B cell (primary cell): ENCODE results near the gene SGPP2. TPM values are rescaled to one million over a fixed set of nuclear protein-coding genes. Genes with fewer than 3 reads are reported as not detected.

Experiments used
- ATAC-seq: fragments of 200-7000 bp; cut with Tn5 transposase; one replicate; pipeline ENCODE4 v1.10.0; 2021; ENCODE audit warnings: low read depth, mild to moderate bottlenecking, moderate number of reproducible peaks, moderate library complexity
- CTCF ChIA-PET: fragments of 350-600 bp; sonication (Branson Sonifier 250); formaldehyde crosslinking; loops from one replicate; lab custom pipeline; 2021; ENCODE audit warnings: antibody characterized with exemption, inconsistent platforms; lab: Charles Lee
- POLR2A ChIA-PET: fragments of 350-600 bp; sonication (Branson Sonifier 250); formaldehyde crosslinking; loops from one replicate; lab custom pipeline; 2021; ENCODE audit warnings: antibody characterized with exemption; lab: Charles Lee
- DNase-seq: peaks from one replicate; pipeline ENCODE4 v3.0.0; 2013
- H2AFZ ChIP-seq: 2 replicates; pipeline ENCODE4 v1.6.1; 2012; ENCODE audit warnings: mild to moderate bottlenecking, low read depth, low read length; ENCODE audit not compliant: insufficient read depth, poor library complexity, severe bottlenecking
- H3K27ac ChIP-seq, 2 donors: 1 replicate in 1 of 2; 2 replicates in 1 of 2; pipeline ENCODE4 v1.5.1; 2012 to 2013; ENCODE audit warnings: low read length in 2 of 2, mild to moderate bottlenecking in 2 of 2, moderate library complexity in 1 of 2
- H3K27me3 ChIP-seq, 4 experiments: fragments of 200-600 bp in 1 of 4; sonication (generic) in 1 of 4; replicated peaks in 1 of 4; 1 replicate in 2 of 4; 2 replicates in 2 of 4; pipeline versions ENCODE4 v1.6.1 to v1.7.0; 2013 to 2016; ENCODE audit warnings: low read length in 3 of 4, mild to moderate bottlenecking in 2 of 4, mixed read lengths in 1 of 4, moderate library complexity in 1 of 4; ENCODE audit not compliant: insufficient read depth in 4 of 4, control insufficient read depth in 3 of 4; ENCODE audit errors: control extremely low read depth in 1 of 4
- H3K36me3 ChIP-seq, 2 experiments: replicated peaks in 1 of 2; 1 replicate in 1 of 2; 2 replicates in 1 of 2; pipeline versions ENCODE4 v1.6.1 to v1.7.1; 2013; ENCODE audit warnings: low read length in 1 of 2; ENCODE audit not compliant: insufficient read depth in 2 of 2, control insufficient read depth in 1 of 2; ENCODE audit errors: control extremely low read depth in 1 of 2, extremely low read depth in 1 of 2
- H3K4me1 ChIP-seq, 2 donors: fragments of 200-600 bp in 1 of 2; sonication (generic) in 1 of 2; 1 replicate in 1 of 2; 2 replicates in 1 of 2; pipeline versions ENCODE4 v1.5.1 to v1.6.1; 2013 to 2017; ENCODE audit warnings: low read length in 2 of 2; ENCODE audit not compliant: control insufficient read depth in 2 of 2, insufficient read depth in 2 of 2
- H3K4me2 ChIP-seq: replicated peaks from 2 replicates; pipeline ENCODE3; 2012; ENCODE audit warnings: mild to moderate bottlenecking, low read depth, low read length; ENCODE audit not compliant: poor library complexity, severe bottlenecking
- H3K4me3 ChIP-seq, 5 experiments: fragments of 200-600 bp in 1 of 5; sonication (generic) in 1 of 5; 1 replicate in 3 of 5; 2 replicates in 2 of 5; pipeline versions ENCODE4 v1.5.1 to v1.7.0; 2011 to 2016; ENCODE audit warnings: low read length in 4 of 5, mild to moderate bottlenecking in 4 of 5, low read depth in 2 of 5, control low read depth in 1 of 5, moderate library complexity in 1 of 5; ENCODE audit not compliant: insufficient read depth in 1 of 5; ENCODE audit errors: control extremely low read depth in 1 of 5, extremely low read depth in 1 of 5
- H3K79me2 ChIP-seq: fragments of 200-600 bp; sonication (generic); one replicate; pipeline ENCODE4 v1.6.0; 2016; ENCODE audit warnings: low read length; ENCODE audit not compliant: control insufficient read depth, insufficient read depth
- H3K9ac ChIP-seq: fragments of 200-600 bp; sonication (generic); 2 replicates; pipeline ENCODE4 v1.6.1; 2017; ENCODE audit warnings: mild to moderate bottlenecking, low read length, moderate library complexity
- H3K9me3 ChIP-seq, 3 donors: one replicate each; pipeline versions ENCODE4 v1.6.1 to v1.7.1; 2013; ENCODE audit warnings: low read length in 2 of 3; ENCODE audit not compliant: control insufficient read depth in 2 of 3, insufficient read depth in 1 of 3; ENCODE audit errors: control extremely low read depth in 1 of 3
- H4K20me1 ChIP-seq: 2 replicates; pipeline ENCODE4 v1.6.0; 2012; ENCODE audit warnings: mild to moderate bottlenecking, low read length; ENCODE audit not compliant: insufficient read depth, control insufficient read depth, poor library complexity, severe bottlenecking
- H3K27ac Mint-ChIP-seq: one replicate; pipeline ENCODE4 v1.8.0; 2021; ENCODE audit warnings: mixed read lengths
- H3K27me3 Mint-ChIP-seq: one replicate; pipeline ENCODE4 v1.8.0; 2021; ENCODE audit warnings: mixed read lengths
- H3K4me1 Mint-ChIP-seq: one replicate; pipeline ENCODE4 v1.8.0; 2021; ENCODE audit warnings: mixed read lengths
- H3K4me3 Mint-ChIP-seq: one replicate; pipeline ENCODE4 v1.8.0; 2021; ENCODE audit warnings: mixed read lengths
- H3K9me3 Mint-ChIP-seq: one replicate; pipeline ENCODE4 v1.8.0; 2022; ENCODE audit warnings: mixed read lengths; ENCODE audit not compliant: insufficient read depth
- CTCF ChIP-seq: fragments of 200-600 bp; IDR thresholded peaks from one replicate; pipeline ENCODE4 v1.8.0; 2022; ENCODE audit warnings: antibody characterized with exemption, mild to moderate bottlenecking
- EZH2 ChIP-seq: IDR thresholded peaks from 2 replicates; pipeline ENCODE4 v1.6.1; 2012; ENCODE audit warnings: borderline replicate concordance, low read depth, mild to moderate bottlenecking, moderate library complexity, low read length; ENCODE audit not compliant: insufficient read depth, poor library complexity, severe bottlenecking
- WGBS: methylation state at CpG from one replicate; pipeline ENCODE4 v1.1.5; 2013; ENCODE audit warnings: missing lambda C conversion rate; ENCODE audit not compliant: insufficient coverage; 5-methylcytosine and 5-hydroxymethylcytosine counted together
- intact Hi-C: fragments of 100-400 bp; cut with micrococcal nuclease; formaldehyde crosslinking; loops from one replicate; pipeline ENCODE4 v1.10.0; 2022
- polyA plus RNA-seq: library from polyadenylated mRNA; depleted of rRNA; stranded (reverse); fragments of >200 nt; gene quantifications from 2 replicates; pipeline ENCODE4 v1.2.3, GENCODE V29; 2012
- total RNA-seq, 2 donors: library from RNA; stranded (reverse); fragments of 120-200 nt in 1 of 2; gene quantifications; 1 replicate in 1 of 2; 2 replicates in 1 of 2; pipeline versions ENCODE4 v1.2.3 to v1.2.4, GENCODE V29; 2013 to 2022

SGPP2 gene
- total and polyA plus RNA-seq, 2 donors (not counting 1 experiment from before 2014, with no cell fraction given), result 1.5 to 7.7 TPM

GRCh38 chr2:222547083-222547482, 122.7 kb downstream of the SGPP2 start:
- POLR2A ChIA-PET, result no interaction called here
- no peak overlapping the region for H3K4me2 ChIP-seq
- intact Hi-C loops, result no loop called here
- peaks cover 0 to 5% (median 0%) of the 10 kb centered on the region in 4 experiments for H3K27me3 ChIP-seq
- H3K27ac ChIP-seq, result no peak overlapping the region
- no peaks in the 10 kb centered on the region for H3K9me3 ChIP-seq
- H4K20me1 ChIP-seq, result no peaks in the 10 kb centered on the region
- TF ChIP-seq EZH2 (no peak), CTCF (no peak)
- H3K4me3 ChIP-seq, result no peak overlapping the region
- CTCF ChIA-PET, result no interaction called here
- ATAC-seq, result no peak
- H3K36me3 ChIP-seq, result no peaks in the 10 kb centered on the region
- Mint-ChIP-seq H3K27me3 (no peaks in the 10 kb centered on the region), H3K4me3 (no peak overlapping the region), H3K4me1 (no peaks in the 10 kb centered on the region), H3K27ac (no peak overlapping the region), H3K9me3 (no peaks in the 10 kb centered on the region)
- H3K9ac ChIP-seq, result no peak overlapping the region
- DNase-seq, result no peak
- no peaks in the 10 kb centered on the region for H3K79me2 ChIP-seq
- H2AFZ ChIP-seq, result no peak overlapping the region
- WGBS, result 100% methylated on average over 3 of the region's 5 CpGs
- H3K4me1 ChIP-seq, result no peaks in the 10 kb centered on the region

- Mint-ChIP-seq H3K4me1 (no peaks in the 10 kb centered on the region), H3K27me3 (no peaks in the 10 kb centered on the region), H3K4me3 (no peak overlapping the region), H3K27ac (no peak overlapping the region), H3K9me3 (no peaks in the 10 kb centered on the region)
- no peak overlapping the region for H3K27ac ChIP-seq
- H3K9me3 ChIP-seq, result no peaks in the 10 kb centered on the region
- no peak for DNase-seq
- TF ChIP-seq EZH2, result no peak
- TF ChIP-seq CTCF, result no peak
- H3K27me3 ChIP-seq, result peaks cover 0 to 5% (median 0%) of the 10 kb centered on the region in 4 experiments
- intact Hi-C loops, result no loop called here
- H3K4me2 ChIP-seq, result no peak overlapping the region
- no peak overlapping the region for H3K9ac ChIP-seq
- ATAC-seq, result no peak
- no peaks in the 10 kb centered on the region for H3K4me1 ChIP-seq
- no peak overlapping the region for H3K4me3 ChIP-seq
- H4K20me1 ChIP-seq, result no peaks in the 10 kb centered on the region
- ChIA-PET CTCF (no interaction called here), POLR2A (no interaction called here)
- WGBS, result 92% methylated on average over 2 of the region's 3 CpGs
- H2AFZ ChIP-seq, result no peak overlapping the region
- no peaks in the 10 kb centered on the region for H3K36me3 ChIP-seq
- no peaks in the 10 kb centered on the region for H3K79me2 ChIP-seq
These were observed 124.6 kb downstream of the SGPP2 start for GRCh38 chr2:222548992-222549391.
